CD4-positive, alpha-beta T cell treated with Interleukin-6 for 4 hours (primary cell): ENCODE data around the gene CERKL.
"Not testable (repeated sequence)": the region's sequence is repeated elsewhere in the genome, so short reads cannot be mapped to it uniquely, and the experiment has no call there.

Experiments used
- DNase-seq: peaks from one replicate; pipeline ENCODE4 v3.0.0-alpha.2; 2020; ENCODE audit warnings: mixed read lengths

CERKL gene

GRCh38 chr2:181656450-181657291 is at the start of gene CERKL:
Gene CERKL (minus strand): TSS chr2:181657105. CDS start chr2:181657006, 99 bp downstream.
- peak; percentile 20 for DNase-seq

GRCh38 chr2:181702519-181702918 is 45.6 kb upstream of the CERKL start:
- DNase-seq: not testable (repeated sequence)

- DNase-seq: no peak
Measured at GRCh38 chr2:181698223-181698622, 41.3 kb upstream of the CERKL start.

- DNase-seq: no peak
Measured at GRCh38 chr2:181697571-181697970, 40.7 kb upstream of the CERKL start.

GRCh38 chr2:181697126-181697525 is 40.2 kb upstream of the CERKL start:
- DNase-seq: no peak

GRCh38 chr2:181694271-181694670 is 37.4 kb upstream of the CERKL start:
- DNase-seq: no peak

GRCh38 chr2:181690860-181691259 is 34.0 kb upstream of the CERKL start:
- no peak for DNase-seq

- DNase-seq: no peak
Measured at GRCh38 chr2:181686576-181687185, 29.8 kb upstream of the CERKL start.

GRCh38 chr2:181685150-181685688 is 28.3 kb upstream of the CERKL start:
- DNase-seq: no peak

GRCh38 chr2:181684454-181685149 is 27.7 kb upstream of the CERKL start:
- DNase-seq: no peak

- no peak for DNase-seq
Measured at GRCh38 chr2:181683518-181684453, 26.9 kb upstream of the CERKL start.

GRCh38 chr2:181682795-181683517 is 26.1 kb upstream of the CERKL start:
- DNase-seq: no peak

- DNase-seq: no peak
Measured at GRCh38 chr2:181682026-181682789, 25.3 kb upstream of the CERKL start.

- DNase-seq: no peak
Measured at GRCh38 chr2:181680937-181681811, 24.3 kb upstream of the CERKL start.

- DNase-seq: no peak
Measured at GRCh38 chr2:181680055-181680936, 23.4 kb upstream of the CERKL start, which contains the start of gene NEUROD1. Gene NEUROD1 (minus strand): TSS chr2:181680517. CDS start chr2:181678860, 1,657 bp downstream.

- DNase-seq: no peak
Measured at GRCh38 chr2:181679544-181679979, 22.7 kb upstream of the CERKL start.

- no peak for DNase-seq
Measured at GRCh38 chr2:181678861-181679543, 22.1 kb upstream of the CERKL start.
